Medulla oblongata (tissue), 1 donor: ENCODE data around the gene OXLD1.
"Not testable (repeated sequence)": the region's sequence is repeated elsewhere in the genome, so short reads cannot be mapped to it uniquely, and the experiment has no call there.

ENCODE experiments used
- DNase-seq: peaks from one replicate; pipeline ENCODE4 v3.0.0-alpha.2; 2015; ENCODE audit errors: extremely low spot score

The OXLD1 gene

GRCh38 chr17:81652906-81653771 is 13.3 kb downstream of the OXLD1 start:
- DNase-seq = no peak

GRCh38 chr17:81651692-81652091 is 14.7 kb downstream of the OXLD1 start:
- DNase-seq = no peak

- no peak for DNase-seq
These were observed 15.5 kb downstream of the OXLD1 start for GRCh38 chr17:81650951-81651350.

- DNase-seq = no peak
These were observed 17.7 kb downstream of the OXLD1 start for GRCh38 chr17:81648707-81649085.

GRCh38 chr17:81648013-81648706 is 18.2 kb downstream of the OXLD1 start:
- DNase-seq = no peak

GRCh38 chr17:81647640-81648012 is 18.8 kb downstream of the OXLD1 start:
- no peak for DNase-seq

GRCh38 chr17:81646869-81647600 is 19.4 kb downstream of the OXLD1 start:
- no peak for DNase-seq

GRCh38 chr17:81644976-81645952 is 21.1 kb downstream of the OXLD1 start:
- no peak for DNase-seq

GRCh38 chr17:81644496-81644895 is 21.9 kb downstream of the OXLD1 start:
- no peak for DNase-seq

- DNase-seq = no peak
These were observed 24.4 kb downstream of the OXLD1 start for GRCh38 chr17:81641825-81642489.

- no peak for DNase-seq
These were observed 26.4 kb downstream of the OXLD1 start for GRCh38 chr17:81640011-81640410.

- DNase-seq = no peak
These were observed 27.7 kb downstream of the OXLD1 start for GRCh38 chr17:81638683-81639082.

- DNase-seq = peak; percentile 81
These were observed 29.7 kb downstream of the OXLD1 start, which contains the start of the genes NPLOC4 and TSPAN10 for GRCh38 chr17:81636505-81637288. NPLOC4 (minus strand) TSS chr17:81637112; CDS start chr17:81636930, 182 bp downstream. TSPAN10 (plus strand) TSS chr17:81637196; CDS start chr17:81642413, 5,217 bp downstream.

- no peak for DNase-seq
These were observed 30.4 kb downstream of the OXLD1 start for GRCh38 chr17:81635973-81636504.

GRCh38 chr17:81635431-81635830 is 31.0 kb downstream of the OXLD1 start:
- DNase-seq = no peak

- DNase-seq = no peak
These were observed 34.9 kb downstream of the OXLD1 start for GRCh38 chr17:81631482-81631881.

GRCh38 chr17:81630274-81630673 is 36.1 kb downstream of the OXLD1 start:
- DNase-seq = no peak

- DNase-seq = peak; percentile 7
These were observed 44.8 kb downstream of the OXLD1 start for GRCh38 chr17:81621494-81622130.

- DNase-seq = not testable (repeated sequence)
These were observed 48.1 kb downstream of the OXLD1 start for GRCh38 chr17:81618307-81618706.
